ENCODE measurements around the gene SLC25A21.

DNA sequence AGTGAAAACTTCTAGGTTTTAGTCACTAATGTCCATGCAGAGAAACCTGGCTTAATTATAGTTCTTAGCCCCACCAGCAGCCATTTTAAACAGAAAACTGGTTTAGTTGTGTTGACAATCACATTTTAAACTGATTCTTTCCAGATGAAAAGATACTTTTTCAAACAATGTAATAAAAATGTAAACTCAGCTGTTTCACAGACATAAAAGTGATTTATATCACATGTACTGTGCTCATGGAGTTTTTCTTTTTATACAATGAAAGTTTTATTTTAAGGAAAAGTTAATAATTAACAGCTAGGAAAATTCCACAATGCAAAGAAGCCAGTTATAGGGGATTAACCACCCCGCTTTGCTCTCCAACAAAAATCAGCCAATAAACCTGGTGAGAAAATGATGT is 381.0 kb downstream of the SLC25A21 start:
- TF ChIP-seq CTCF (IDR thresholded peaks at IDR 0.05): no peak
- no peak for TF ChIP-seq POLR2A (IDR thresholded peaks at IDR 0.05)

Measured in stomach (tissue), 4 donors.